GM19240 (cell line): ENCODE measurements around the gene NUDT2.
"Not testable (repeated sequence)": the region's sequence is repeated elsewhere in the genome, so short reads cannot be mapped to it uniquely, and the experiment has no call there.

ENCODE experiments used
- DNase-seq: peaks from one replicate; pipeline ENCODE4 v3.0.0; 2011; ENCODE audit warnings: low spot score; ENCODE audit not compliant: insufficient read length

The NUDT2 gene

DNA sequence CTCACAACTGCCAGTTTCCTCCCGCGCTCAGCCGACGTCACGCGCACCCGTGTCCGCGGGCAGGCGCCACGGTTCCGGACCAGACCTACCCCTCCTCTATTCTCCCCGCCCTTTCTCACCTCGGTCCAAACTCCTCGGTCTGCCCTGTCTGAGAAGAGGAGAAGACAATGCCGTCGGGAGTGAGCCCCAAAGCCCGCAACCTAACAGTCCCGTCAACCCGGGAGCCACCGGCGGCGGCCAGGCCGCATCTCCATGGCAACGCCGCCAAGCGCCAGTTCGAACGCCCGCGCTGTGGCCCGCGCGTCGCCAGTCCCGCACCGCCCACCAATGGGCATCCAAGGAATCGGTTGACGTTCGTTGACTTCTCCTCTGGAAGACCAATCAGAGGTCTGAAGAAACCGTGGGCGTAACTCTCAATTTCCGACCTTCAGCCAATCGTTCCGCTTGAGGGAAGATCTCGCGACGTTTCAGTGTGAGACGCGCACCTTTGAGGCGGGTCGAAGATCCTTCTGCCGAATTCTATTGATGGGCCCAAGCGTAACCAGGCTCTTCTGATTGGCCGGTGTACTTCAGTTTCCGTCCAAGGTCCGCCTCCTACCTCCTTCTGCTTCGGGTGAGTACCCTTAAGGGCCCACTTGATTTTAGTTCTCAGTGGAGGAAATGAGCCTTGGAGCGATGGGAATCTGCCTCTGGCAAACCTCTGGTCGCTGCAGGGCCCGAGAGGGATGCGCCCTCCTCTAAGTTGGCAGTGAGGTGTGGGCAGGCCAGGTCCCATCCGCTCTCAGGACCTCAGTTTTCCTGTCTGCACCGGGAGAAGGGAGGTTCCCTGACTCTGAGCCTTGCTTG, at the start of gene NUDT2, which contains the start of gene KIF24:
TSS of gene NUDT2 (plus strand) at position 583 of the 846 bp plus-strand sequence. CDS start 9,471 bp downstream, outside the sequence.
TSS of gene KIF24 (minus strand) at position 282 of the 846 bp plus-strand sequence. CDS start 17,922 bp downstream, outside the sequence.
- DNase-seq = peak; percentile 77

DNA sequence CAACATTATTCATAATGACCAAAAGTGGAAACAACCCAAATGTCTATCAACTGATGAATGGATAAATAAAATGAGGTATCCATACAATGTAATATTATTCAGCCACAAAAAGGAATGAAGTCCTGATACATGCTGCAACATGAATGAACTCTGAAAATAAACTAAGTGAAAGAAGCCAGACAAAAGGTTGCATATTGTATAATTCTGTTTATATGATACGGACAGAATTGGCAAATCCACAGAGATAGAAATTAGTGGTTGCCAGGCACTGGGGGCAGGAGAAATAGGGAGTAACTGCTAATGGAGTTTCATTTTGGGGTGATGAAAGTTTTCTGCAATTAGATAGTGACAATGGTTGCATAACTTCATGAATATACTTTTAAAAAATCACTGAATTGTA, 47.3 kb upstream of the NUDT2 start:
- no peak for DNase-seq

DNA sequence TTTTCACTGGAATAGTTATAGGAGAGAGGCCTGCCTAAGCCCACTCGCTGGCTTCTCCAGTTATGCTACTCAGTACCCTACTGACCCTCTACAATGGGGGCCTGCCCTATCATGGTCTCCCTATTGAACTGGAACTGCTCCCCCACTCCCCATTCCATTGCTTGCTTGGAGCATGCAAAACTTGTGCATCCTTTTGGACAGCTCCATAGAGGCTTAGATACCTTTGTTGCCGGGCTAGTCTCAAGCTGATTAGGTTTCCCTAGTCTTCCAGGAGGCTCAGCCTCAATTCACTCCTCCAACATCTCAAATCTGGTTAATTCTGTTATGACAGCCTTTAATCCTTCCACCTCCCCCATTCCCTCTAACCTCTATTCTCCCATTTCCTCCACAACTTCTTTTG, 40.2 kb upstream of the NUDT2 start:
- no peak for DNase-seq

DNA sequence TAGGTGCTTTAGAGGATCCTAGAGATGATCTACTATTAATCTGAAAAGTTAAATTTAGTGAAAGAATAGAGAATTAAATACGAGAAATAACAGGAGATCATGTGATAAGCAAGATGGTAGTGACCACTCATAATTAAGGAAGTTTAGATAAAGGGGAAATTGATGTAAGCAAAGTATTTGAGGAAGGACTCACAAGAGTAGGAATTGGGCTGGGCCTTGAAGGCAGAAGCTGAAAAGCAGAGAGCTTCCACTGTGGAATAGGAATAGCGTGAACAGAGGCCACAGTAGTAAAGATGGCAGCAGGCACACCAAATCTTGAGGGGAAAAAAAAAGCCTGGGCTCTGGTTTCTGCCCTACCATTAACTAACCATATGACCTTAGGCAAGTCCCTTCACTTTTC, 38.3 kb upstream of the NUDT2 start:
- no peak for DNase-seq

DNA sequence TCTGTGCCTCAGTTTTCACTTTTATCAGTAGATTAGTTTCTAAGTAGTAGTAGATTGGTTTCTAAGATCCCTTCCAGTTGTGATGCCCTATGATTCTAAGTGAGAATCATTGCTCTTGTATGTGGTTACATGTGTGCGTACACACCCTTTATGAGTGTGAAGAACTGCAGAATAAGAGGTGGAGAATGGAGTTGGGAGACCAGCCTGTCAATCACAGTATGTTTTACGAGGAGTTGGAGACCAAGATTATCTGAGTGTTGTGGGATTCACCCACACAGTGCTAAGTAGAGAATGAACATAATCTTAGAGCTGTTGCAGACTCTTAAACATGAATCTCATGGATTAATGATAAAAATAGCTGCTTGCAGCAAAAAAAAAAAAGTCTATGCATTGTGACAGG, 37.9 kb upstream of the NUDT2 start:
- DNase-seq = no peak

DNA sequence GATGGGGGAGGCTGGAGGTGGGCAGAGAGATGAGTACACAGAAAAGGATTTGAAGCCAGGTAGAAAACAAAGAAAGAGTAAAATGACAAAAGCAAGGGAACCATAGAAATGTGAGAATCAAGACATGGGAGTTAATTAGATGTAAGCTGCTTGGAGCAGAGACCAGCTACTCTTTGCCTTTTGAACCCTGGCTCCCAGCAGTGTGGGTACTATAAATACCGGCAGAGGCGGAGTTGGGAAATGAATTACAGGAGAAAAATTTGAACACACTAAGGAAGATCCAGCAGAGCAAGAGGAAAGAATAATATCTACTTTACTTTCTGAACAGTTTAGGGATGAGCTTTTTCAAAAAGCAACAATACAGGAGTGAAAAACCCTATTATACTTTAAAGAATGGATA, 36.8 kb upstream of the NUDT2 start:
- no peak for DNase-seq

DNA sequence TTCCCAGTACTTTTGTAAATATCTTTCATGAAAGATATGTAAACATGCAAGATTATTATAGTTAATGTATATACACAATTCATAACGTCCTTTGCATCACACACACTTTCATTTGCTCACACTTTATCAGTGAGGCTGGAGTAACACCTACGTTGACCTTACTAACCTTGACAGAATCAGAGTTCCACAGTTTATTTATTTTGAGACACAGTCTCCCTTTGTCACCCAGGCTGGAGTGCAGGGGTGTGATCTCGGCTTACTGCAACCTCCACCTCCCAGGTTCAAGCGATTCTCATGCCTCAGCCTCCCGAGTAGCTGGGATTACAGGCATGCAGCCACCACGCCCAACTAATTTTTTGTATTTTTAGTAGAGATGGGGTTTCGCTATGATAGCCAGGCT, 28.3 kb upstream of the NUDT2 start:
- not testable (repeated sequence) for DNase-seq

DNA sequence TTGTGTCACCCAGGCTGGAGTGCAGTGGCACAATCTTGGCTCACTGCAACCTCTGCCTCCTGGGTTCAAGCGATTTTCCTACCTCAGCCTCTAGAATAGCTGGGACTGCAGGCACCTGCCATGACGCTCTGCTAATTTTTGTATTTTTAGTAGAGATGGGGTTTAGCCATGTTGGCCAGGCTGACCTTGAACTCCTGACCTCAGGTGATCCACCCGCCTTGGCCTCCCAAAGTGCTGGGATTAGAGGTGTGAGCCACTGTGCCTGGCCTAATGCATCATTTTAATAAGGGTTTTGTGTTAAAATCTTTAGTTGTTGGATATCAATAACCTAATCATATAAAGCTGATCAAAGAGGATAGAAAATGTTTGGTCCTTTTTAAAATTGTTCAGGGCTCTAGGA, 21.1 kb upstream of the NUDT2 start:
- DNase-seq = not testable (repeated sequence)

DNA sequence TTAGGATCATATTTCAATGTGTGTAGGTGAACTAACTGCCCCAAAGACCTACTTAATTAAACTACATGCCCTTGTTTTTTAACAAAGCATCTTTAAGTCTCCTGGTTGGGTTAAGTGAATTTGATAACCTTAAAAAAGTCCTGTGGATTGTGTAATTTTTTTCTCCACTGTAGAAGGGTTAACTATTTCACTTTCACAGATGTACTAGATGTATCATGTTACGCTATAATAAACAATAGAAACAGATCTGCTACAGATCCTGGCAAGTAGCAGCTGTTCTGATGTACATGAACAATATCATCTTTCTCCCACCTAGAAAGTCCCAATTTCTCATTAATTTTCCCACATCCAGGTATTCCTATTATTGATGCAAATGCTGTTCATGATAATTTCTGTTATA, 19.2 kb upstream of the NUDT2 start:
- DNase-seq = no peak

DNA sequence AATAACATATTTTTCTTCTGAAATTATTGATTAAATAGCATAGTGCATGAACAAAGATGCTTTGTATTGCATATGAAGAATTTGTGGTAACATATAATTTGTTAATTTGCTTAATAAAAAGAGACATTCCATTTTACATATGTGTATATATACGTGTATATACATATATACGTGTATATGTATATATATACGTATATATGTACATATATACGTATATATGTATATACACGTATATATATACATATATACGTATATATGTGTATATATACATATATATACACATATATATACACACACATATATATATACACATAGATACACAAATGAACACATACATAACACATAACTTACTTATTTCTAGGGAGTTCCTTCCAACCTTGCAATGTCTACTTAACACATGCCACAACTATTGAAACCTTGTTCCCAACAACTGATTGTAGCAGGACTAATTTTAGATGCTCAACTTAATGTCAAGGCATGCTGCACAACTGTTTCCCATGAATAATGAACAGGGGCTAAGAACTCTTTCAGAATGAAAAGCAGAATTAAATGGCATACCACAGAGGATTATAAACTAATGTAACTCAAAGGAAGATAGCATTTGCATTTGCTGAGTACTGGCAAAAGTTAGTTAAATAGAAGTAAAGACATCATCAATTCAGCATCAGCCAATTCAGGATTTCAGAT, 17.7 kb upstream of the NUDT2 start:
- no peak for DNase-seq

DNA sequence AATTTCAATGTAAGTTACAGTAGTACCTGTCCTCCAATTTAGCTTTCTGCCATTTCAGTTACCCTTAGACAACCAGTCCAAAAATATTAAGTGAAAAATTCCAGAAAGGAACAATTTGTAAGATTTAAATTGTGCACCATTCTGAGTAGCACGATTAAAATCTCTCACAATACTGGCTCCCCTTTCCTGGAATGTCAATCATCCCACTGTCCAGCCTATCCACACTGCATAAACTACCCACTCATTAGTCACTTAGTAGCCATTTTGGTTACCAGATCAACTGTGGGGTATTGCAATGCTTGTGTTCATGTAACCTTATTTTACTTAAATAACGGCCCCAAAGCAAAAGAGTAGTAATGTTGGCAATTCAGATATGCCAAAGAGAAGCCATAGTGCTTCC, 11.9 kb upstream of the NUDT2 start:
- DNase-seq = no peak

DNA sequence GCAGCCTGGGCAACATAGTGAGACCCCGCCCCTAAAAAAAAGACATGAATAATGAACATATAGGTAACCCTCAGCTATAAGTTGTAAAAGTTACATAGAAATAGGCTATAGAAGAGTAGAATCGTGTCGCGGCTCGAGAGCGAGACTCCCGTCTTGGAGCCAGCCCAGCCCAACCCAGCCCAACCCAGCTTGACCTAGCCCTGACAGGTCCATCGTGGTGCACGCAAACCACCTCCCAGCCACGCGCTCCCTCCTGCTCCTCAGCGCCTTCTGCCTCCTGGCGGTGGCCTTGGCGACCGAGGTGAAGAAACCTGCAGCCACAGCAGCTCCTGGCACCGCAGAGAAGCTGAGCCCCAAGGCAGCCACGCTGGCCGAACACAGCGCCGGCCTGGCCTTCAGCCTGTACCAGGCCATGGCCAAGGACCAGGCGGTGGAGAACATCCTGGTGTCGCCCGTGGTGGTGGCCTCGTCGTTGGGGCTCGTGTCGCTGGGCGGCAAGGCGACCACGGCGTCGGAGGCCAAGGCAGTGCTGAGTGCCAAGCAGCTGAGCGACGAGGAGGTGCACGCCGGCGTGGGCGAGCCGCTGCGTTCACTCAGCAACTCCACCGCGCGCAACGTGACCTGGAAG, 11.1 kb upstream of the NUDT2 start:
- no peak for DNase-seq

DNA sequence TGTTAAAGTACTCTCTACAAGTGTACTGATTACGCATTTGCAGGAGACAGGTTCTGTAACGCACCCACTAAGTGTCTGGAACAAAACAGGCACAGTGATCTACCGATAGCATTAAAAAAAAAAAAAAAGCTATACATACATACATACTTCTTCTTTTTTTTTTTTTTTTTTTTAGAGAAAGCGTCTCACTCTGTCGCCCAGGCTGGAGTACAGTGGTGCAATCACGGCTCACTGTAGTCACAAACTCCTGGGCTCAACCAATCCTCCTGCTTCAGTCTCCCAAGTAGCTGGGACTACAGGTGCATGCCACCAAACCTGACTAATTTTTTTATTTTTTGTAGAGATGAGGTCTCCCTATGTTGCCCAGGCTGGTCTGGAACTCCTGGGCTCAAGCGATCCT, 7.9 kb upstream of the NUDT2 start:
- DNase-seq = no peak

DNA sequence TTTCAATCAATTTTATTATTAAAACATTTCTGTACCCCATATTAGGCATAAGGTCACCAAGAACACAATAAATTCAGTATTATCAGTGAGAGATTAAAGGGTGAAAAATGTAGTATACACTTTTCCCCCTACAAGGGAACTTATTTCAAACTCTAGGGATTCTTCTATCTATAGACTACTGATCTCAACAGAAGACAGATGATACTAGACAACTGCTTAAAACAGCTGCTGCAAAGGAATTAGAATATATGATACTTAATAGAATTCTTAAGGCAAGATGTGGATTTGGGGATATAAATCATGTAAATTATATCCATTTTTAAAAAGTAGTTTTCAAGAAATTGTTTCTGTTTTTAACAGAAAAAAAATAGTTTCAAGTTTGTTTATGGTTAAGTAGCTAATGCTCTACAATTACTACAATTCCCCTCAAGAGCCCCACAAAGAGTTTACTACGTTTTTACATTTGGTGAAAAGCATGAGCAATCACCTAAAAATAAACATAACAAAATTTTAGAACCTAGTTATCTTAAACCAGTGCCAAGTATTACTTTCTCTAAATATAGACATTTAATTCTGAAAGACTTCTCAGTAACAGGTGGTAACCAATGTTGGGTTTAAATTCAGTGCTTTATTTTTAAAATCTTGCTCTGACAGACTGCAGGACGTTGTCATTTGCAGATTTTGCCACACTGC, 6.3 kb upstream of the NUDT2 start:
- no peak for DNase-seq

DNA sequence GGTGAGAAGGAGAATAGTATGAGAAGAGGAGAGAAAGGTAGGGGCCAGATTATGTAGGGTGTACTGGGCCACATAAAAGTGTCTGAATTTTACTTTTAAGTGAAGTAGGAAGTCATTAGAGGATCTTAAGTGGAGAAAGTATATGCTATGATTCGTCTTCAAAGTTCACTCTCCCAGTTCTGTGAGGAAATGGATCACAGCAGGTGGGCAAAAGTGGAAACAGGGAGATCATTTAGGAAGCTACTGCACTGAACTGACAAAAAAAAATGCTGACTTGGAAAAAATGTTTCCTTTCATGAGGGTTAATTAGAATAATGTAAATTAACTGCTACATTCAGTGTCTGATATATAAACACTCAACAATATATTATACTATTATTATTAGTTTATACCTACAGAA, 2.7 kb upstream of the NUDT2 start:
- DNase-seq = no peak

DNA sequence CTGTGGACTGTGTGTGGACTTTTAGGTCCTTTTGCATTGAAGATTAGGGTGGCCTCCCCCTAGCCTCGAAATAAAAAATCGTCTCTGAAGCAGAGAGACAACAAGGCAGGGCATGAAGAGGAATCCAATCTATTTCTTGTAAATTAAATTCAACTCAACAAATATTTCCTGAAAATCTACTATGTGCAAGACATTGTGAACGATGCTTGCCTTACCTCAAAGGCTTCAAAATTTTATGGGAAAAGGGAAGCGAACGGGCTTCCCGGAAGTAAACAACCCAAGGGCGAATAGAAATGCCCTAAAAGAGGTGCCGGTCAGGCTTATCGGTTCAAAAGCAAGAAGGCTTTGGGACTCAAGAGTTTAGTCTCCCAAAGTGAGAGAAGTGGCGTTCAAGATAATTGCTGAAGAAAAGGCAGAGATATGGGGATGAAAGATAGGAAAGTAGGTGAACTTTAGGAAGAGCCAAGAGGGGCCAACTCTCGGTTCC, 826 bp upstream of the NUDT2 start:
- no peak for DNase-seq

DNA sequence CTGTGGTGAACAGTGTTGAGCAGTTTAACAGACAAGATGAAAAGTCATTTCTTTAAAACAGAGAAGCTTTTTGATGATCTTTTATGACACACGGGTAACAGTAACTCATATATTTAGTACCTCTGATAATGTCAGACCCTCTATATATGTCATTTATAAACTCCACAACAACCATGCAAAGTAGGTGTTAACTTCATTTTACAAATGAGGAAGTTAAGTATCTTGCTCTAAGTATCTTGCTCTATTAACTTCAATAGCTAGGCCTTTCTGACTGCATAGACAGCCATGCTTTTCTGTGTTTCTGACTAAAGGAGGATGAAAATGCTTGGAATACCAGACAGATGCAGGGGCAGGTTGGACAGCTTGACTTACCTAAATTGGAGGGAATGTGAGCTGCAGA, 1.8 kb downstream of the NUDT2 start:
- no peak for DNase-seq

DNA sequence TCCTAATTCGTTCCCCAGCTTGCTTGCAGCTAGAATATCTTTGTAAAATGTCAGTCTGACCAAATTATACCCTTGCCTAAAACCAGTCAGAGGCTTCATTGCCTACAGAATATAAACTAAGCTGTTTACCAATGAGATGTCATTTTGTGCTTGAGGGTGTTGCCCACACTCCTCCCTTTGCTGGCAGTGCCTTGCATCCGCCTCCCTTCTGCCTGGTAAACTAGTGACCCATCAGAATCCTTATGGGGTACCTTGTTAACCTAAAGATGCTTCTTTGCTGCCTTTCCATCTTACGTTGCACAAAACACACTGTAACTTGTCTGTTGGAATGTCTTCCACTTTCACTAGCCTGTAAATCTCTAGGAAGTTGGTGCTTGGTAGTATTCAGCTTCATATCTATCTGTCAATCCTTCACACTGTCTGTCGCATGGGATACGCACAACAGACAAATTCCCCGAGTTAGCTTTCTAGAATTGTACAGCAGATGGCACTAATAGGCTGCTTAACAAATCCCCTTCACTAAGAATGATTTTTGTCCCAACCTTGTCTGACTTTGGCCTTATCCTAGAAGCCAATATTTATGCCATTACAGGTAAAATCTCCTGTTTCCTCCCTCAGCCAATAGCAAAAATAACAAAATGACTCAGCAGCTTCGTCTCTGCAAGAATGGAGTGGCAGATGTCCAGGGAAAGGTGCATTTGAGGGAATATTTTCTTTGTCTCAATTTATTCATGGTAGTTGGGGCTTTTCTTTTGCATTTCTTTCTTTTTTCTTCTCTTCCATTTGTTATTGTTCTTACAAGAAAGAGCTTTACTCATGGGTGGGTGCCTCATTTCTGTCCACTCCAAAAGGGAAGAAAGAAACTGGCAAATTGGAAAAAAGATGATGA, 3.0 kb downstream of the NUDT2 start:
- no peak for DNase-seq

DNA sequence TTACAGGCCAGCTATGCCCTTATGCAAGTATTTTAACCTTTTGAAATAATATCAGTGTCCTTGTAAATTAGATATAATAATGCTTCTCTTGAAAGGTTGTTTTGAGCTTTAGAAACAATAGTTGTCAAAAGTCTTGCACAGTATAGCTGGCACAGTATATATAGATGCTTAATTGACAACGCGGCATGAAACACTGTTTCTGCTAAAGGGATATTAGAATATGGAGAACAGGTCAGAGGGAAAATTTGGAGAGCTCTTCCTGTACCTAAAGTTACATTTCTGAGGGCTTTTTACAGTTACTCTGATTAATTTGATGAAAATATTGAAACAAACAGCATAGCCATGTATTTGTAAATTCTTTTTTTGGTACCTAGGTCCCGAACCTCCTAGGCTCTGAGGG, 4.5 kb downstream of the NUDT2 start:
- no peak for DNase-seq

DNA sequence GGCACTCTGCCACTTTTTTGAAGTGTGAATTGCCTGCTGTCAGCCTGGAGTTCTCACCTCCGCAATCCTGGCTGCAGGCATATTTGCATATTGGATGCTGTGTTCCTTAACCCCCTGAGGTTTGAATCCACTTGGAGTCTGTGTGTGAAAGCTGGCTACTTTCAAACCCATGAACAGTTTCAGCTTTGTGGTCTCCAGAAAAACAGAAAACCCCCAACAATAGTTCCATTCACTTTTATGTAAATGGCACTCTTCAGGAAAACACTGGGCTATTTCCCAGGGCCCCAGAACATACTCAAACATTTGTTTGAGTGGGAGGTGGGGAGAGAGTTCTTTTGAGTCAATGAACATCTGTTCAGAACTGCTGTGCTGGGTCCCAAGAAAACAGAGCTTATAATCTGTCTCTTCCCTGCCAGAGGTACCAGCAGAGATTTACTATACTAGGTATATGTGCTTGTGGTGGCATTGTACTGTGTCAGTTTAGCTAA, 5.0 kb downstream of the NUDT2 start:
- DNase-seq = no peak
